GM23338 (cell line): ENCODE results near the gene LSM14B.

ENCODE experiments used
- EZH2 ChIP-seq: fragments of 200-600 bp; sonication (generic); IDR thresholded peaks from one replicate; pipeline ENCODE4 v1.8.0; 2017; ENCODE audit warnings: antibody characterized with exemption, mild to moderate bottlenecking, low read depth; ENCODE audit not compliant: unreplicated experiment
- POLR2AphosphoS5 ChIP-seq: IDR thresholded peaks from 2 replicates; pipeline ENCODE4 v1.6.1; 2016; ENCODE audit warnings: antibody characterized with exemption, low read depth
- TF ChIP-seq, protein P1 (sequence below), 2 experiments: fragments of 200-600 bp in 1 of 2; sonication (generic) in 1 of 2; conservative IDR thresholded peaks; 2 replicates each; pipeline versions ENCODE4 v1.5.1 to v1.6.1; 2016 to 2017; ENCODE audit warnings: antibody characterized with exemption in 2 of 2, low read depth in 2 of 2, mild to moderate bottlenecking in 2 of 2, moderate library complexity in 1 of 2

DNA sequence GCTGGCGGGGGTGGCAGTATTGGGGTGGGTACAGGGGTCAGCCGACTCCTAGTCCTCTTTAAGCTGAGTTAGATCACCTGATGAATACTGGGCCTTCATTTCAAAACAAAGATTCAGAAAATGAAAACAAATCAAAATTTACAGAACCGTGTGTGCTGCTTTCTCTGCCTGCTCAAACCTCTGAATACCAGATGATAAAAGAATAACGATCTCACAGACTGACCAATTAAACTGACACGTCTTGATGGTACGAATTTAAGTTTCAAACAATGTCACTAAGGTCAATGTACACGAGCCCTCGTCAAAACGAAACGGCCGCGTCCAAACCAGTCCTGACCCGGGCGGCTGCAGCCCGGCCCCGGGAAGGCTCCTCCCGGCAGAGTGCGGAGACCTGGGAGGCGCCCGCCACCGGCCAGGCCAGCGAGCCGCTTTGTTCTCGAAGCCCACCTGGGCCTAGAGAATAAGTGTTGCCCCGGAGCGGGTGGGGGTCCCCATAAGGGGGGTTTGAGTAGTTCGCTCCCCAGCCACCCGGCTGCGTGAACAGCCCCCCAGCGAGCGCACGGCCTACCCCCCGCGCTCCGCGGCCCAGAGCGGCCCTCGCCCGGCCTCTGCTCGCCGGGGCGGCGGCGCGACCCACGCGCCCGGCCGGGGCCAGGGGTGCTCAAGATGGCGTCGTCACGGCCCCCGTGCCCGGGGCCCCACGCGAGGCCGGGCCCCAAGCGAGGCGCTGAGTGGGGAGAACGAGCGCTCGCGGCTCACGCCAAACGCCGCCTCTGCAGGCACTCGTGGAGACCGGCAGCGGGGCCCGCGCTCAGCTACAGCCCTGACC is 20.2 kb downstream of the LSM14B start:
- TF ChIP-seq, protein P1, sequence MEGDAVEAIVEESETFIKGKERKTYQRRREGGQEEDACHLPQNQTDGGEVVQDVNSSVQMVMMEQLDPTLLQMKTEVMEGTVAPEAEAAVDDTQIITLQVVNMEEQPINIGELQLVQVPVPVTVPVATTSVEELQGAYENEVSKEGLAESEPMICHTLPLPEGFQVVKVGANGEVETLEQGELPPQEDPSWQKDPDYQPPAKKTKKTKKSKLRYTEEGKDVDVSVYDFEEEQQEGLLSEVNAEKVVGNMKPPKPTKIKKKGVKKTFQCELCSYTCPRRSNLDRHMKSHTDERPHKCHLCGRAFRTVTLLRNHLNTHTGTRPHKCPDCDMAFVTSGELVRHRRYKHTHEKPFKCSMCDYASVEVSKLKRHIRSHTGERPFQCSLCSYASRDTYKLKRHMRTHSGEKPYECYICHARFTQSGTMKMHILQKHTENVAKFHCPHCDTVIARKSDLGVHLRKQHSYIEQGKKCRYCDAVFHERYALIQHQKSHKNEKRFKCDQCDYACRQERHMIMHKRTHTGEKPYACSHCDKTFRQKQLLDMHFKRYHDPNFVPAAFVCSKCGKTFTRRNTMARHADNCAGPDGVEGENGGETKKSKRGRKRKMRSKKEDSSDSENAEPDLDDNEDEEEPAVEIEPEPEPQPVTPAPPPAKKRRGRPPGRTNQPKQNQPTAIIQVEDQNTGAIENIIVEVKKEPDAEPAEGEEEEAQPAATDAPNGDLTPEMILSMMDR (conservative IDR thresholded peaks at IDR 0.05; ENCODE audit: low read depth in 2 of 2): no peak
- TF ChIP-seq POLR2AphosphoS5 (no peak), EZH2 (no peak)
